DLD1 (cell line): ENCODE data around the gene KLHL21.
"Not testable (repeated sequence)": the region's sequence is repeated elsewhere in the genome, so short reads cannot be mapped to it uniquely, and the experiment has no call there.

ENCODE experiments used
- in situ Hi-C: cut with HindIII; loops from 2 replicates; pipeline ENCODE4 v1.10.0; 2017; ENCODE audit warnings: low sequenced_read_pairs

Gene KLHL21

DNA sequence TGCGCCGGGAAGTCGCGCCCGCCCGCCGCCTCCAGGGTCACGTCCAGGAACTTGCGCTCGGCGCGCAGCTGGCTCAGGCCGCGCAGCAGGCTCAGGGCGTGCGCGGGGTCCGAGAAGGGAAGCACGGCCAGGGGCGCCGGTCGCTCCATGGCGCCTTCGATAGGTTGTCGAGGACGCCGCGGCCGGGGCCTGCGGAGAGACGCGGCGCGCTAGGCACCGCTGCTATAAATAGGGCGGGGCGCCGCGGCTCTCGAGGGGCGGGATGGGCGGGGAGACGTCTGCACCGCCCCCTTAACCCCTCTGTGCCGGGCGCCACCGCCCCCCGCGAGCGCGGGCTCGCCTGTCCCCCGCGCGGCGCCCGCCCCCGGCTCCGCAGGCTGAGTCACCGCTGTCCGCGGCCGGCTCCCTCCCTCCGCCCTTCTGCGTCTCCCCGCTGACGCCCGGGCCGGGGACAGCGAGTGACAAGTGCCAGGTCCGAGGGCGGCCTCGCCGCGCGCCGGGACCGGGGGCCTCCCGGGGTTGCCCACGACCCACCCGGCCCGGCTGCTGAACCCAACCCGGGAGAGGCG, at the start of gene KLHL21:
Gene KLHL21, minus strand, starts transcription at position 201 of the 569 bp plus-strand sequence. Its CDS starts 52 bp downstream, at position 149.
- in situ Hi-C loops: no loop called here

GRCh38 chr1:6651909-6652308, 49.2 kb upstream of the KLHL21 start:
- in situ Hi-C loops: no loop called here

GRCh38 chr1:6648556-6648955, 45.9 kb upstream of the KLHL21 start:
- in situ Hi-C loops: no loop called here

GRCh38 chr1:6646499-6647148, 44.0 kb upstream of the KLHL21 start:
- in situ Hi-C loops: no loop called here

- in situ Hi-C loops: no loop called here
Observed at GRCh38 chr1:6645018-6645417, 42.3 kb upstream of the KLHL21 start.

- in situ Hi-C loops: not testable (repeated sequence)
Observed at GRCh38 chr1:6640867-6641266, 38.2 kb upstream of the KLHL21 start.

GRCh38 chr1:6638226-6638625, 35.6 kb upstream of the KLHL21 start:
- in situ Hi-C loops: no loop called here

DNA sequence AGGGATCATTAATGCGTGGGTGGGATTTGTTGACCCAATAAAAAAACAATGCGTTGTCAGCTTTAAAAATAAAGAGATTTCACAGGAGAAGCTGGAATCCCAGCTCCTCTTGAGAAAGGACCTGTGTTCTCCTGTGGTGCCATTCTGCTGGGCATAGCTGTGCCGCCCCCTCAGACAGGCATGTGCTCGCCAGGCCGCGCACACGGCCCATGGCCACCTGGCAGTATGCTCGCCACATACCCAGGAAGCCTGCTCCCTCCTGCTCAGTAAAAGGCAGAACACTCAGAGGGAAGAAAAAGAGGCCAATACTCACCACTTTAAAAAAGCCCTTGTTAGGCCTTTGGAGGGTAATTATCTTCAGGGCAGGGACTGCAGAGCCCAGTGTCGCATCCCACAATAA, 35.1 kb upstream of the KLHL21 start:
- in situ Hi-C loops: no loop called here

DNA sequence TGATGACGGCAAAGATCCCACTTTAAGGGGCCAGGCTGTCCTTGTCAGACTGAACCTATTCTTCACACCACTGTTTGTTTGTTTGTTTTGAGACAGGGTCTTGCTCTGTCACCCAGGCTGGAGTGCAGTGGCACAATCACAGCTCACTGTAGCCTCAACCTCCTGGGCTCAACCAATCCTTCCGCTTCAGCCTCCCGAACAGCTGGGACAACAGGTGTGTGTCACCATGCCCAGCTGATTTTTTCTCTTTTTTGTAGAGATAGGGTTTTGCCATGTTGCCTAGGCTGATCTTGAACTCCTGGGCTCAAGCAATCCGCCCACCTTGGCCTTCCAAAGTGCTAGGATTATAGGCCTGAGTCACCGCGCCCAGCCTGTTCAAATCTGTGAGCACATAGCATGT, 34.1 kb upstream of the KLHL21 start:
- in situ Hi-C loops: not testable (repeated sequence)

GRCh38 chr1:6635910-6636760, 33.5 kb upstream of the KLHL21 start:
- in situ Hi-C loops: no loop called here

- in situ Hi-C loops: no loop called here
Observed at GRCh38 chr1:6635161-6635909, 32.7 kb upstream of the KLHL21 start.

DNA sequence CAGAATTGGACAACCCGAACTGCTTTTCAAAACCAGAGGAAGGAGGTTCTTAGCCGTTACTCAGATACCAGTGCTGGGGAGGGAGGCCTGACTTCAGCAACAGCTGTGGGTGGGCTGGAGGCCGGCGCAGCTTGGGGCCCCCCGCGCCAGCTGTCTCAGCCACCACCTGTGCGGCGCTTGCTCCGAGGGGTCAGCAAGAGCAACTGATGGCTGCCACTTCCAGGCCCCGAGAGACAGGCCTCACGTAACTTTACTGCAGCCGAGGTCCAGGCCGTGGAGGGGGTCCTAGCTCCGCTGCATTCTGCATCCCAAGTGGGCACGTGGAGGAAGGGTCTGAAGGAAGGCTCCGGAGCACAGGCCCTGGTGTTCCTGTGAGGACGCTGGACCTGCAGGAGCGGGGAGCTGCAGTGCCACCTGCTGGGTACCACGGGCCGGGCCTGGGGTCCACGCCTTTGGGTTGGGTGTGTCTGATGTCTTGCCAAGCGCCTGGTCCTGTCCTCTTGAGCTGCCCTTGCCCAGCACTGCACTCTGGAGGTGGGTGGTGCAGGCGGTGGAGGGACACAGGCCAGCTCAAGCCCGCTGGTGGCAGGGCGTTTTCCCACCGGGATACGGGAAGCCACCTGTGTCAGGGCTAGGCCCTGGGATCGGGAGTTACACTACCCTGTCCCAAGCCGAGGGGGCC, 31.8 kb upstream of the KLHL21 start:
- in situ Hi-C loops: no loop called here

DNA sequence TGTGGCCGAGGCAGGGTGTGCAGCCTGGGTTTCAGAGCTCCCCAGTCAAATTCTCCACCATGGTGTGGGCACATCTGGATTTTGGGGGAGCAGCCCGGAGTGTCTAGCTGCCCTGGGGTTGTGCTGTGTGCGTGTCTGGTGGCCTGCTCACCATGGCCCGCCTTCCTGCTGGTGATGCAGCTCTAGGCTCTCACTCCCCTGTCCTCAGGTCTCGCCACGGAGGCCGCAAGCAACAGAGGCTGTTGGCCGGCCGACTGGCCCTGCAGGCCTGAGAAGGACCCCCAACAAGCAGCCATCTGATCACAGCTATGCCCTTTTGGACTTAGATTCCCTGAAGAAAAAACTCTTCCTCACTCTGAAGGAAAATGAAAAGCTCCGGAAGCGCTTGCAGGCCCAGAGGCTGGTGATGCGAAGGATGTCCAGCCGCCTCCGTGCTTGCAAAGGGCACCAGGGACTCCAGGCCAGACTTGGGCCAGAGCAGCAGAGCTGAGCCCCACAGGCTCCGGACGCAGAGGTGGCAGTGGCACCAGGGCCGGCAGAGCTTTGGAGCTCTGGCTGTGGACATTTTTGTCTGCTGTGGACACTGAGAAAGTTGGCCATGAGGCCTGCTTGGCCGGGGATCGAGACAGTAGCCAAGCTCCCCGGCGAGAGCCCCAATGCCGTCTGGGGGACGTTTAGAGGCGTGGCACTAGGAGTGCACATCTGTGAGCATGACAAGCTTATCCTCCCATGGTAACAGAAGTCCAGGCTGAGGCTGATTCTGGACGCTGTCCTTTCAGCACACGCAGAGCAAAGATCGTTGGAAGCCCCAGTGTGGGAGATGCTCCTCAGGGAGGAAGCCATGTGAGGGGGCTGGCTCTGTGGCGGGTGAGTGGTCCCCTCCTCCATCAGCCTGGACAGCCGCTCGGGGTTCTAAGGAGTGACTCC, 30.2 kb upstream of the KLHL21 start:
- in situ Hi-C loops: no loop called here

DNA sequence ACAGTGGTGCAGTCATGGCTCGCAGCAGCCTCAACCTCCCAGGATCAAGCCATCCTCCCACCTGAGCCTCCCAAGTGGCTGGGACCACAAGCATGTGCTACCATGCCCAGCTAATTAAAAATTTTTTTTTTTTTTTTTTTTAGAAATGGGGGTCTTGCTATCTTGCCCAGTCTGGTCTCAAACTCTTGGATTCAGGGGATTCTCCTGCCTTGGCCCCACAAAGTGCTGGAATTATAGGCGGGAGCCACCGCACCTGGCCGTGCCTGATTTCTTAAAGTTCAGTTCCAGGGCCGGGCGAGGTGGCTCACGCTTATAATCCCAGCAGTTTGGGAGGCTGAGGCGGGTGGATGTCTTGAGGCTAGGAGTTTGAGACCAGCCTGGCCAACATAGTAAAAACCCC, 28.4 kb upstream of the KLHL21 start:
- in situ Hi-C loops: no loop called here

DNA sequence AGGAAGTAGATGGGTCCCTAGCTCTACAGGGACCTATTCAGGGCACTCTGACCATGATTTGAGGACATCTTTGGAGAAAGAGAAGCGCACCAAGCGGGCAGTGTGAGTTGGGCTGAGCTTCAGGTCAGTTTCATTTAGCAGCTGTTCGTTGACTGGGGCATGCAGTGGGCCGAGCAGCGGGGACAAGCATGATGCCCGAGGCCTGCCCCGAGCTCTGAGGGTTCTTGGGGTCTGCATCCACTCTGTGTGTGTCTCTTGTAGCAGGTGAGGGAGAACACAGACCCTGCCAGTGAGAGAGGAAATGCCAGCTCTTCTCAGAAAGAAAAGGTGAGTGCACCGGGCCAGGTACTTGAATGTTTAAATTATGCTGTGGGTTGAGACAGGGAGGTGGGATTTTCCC, 27.4 kb upstream of the KLHL21 start:
- in situ Hi-C loops: no loop called here

DNA sequence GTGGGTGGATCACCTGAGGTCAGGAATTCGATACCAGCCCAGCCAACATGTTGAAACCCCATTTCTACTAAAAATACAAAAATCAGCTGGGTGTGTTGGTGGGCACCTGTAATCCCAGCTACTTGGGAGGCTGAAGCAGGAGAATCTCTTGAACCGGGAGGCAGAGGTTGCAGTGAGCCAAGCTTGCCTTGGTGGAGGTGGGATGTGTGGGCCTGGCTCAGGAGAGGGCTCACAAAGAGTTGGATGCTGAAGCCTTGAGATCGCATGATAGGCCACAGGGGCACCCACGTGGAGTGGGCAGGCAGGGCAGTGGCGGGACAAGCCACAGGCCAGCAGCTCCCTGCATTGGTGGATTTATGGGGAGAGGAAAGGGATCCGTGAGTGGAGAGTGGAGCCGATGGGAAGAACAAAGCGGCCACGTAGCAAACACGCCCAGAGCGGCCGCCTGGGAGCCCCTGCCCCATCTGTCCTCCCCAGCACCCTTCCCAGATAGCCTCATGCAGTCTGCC, 26.4 kb upstream of the KLHL21 start:
- in situ Hi-C loops: no loop called here

DNA sequence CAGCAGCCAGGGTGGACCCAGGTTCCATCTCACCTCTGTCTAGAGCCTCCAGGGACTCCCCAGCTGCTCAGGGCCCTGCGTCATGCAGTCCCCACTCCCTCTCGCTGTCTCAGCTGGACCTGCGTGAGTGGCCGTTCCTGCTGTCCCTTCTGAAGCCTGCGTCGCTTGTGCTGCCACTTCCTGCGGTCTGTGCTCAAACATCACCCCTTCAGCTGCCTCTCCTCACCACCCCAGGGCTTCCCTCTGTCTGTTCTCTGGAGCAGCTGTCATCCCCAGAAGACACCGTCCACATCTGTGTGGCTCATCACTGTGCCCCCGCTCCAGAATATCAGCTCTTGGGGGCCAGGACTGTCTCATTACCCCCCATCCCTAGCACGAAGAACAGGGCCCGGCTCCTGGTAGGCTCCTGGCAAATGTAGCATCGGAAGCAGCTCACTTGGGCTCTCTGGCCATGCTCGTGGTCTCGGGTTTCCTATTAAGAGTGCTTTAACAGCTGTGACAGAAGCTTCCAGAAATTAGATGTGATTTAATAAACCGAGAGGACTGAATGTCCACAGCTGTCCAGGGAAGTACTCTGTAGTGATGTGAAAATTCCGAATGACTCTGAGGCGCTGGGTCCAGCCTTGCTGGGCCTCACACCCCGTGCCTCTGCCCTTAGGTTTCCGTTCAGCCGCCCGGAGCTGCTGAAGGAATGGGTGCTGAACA, 25.3 kb upstream of the KLHL21 start:
- in situ Hi-C loops: no loop called here

GRCh38 chr1:6627031-6627430, 24.4 kb upstream of the KLHL21 start:
- in situ Hi-C loops: no loop called here
